SK-N-SH treated with all-trans-retinoic acid at 6 μM for 48 hours (cell line): ENCODE data around the gene PODXL2.

ENCODE experiments used
- ARNTL ChIP-seq: fragments of 450-650 bp; formaldehyde crosslinking; IDR thresholded peaks from 2 replicates; pipeline ENCODE4 v1.5.0; 2020; ENCODE audit warnings: low read depth, mild to moderate bottlenecking, moderate library complexity, borderline replicate concordance
- CSDC2 ChIP-seq: fragments of 250-450 bp; sonication (Bioruptor Pico); IDR thresholded peaks from 2 replicates; pipeline ENCODE4 v1.5.0; 2020; ENCODE audit warnings: mild to moderate bottlenecking, moderate library complexity
- ESRRG ChIP-seq: fragments of 250-450 bp; sonication (Bioruptor Pico); IDR thresholded peaks from 2 replicates; pipeline ENCODE4 v1.6.1; 2021; ENCODE audit warnings: mild to moderate bottlenecking
- GLIS3 ChIP-seq: fragments of 250-450 bp; sonication (Bioruptor Pico); IDR thresholded peaks from 2 replicates; pipeline ENCODE4 v1.5.0; 2020; ENCODE audit warnings: mild to moderate bottlenecking, moderate library complexity
- ISL1 ChIP-seq: fragments of 250-450 bp; sonication (Bioruptor Pico); IDR thresholded peaks from 2 replicates; pipeline ENCODE4 v2.1.2; 2022; ENCODE audit warnings: mild to moderate bottlenecking, moderate library complexity
- SNAI2 ChIP-seq: fragments of 250-450 bp; sonication (Bioruptor Pico); IDR thresholded peaks from 2 replicates; pipeline ENCODE4 v1.5.0; 2020; ENCODE audit warnings: mild to moderate bottlenecking, moderate library complexity
- TOX ChIP-seq: fragments of 250-450 bp; sonication (Bioruptor Pico); IDR thresholded peaks from 2 replicates; pipeline ENCODE4 v1.8.0; 2021; ENCODE audit warnings: mild to moderate bottlenecking, moderate library complexity, borderline replicate concordance
- ZC3H10 ChIP-seq: fragments of 250-450 bp; sonication (Bioruptor Pico); IDR thresholded peaks from 2 replicates; pipeline ENCODE4 v1.5.1; 2021; ENCODE audit warnings: mild to moderate bottlenecking, moderate library complexity
- ZFP3 ChIP-seq: fragments of 250-450 bp; sonication (Bioruptor Pico); IDR thresholded peaks from 2 replicates; pipeline ENCODE4 v1.5.0; 2020; ENCODE audit warnings: mild to moderate bottlenecking, moderate library complexity
- ZFP30 ChIP-seq: fragments of 450-650 bp; formaldehyde crosslinking; IDR thresholded peaks from 2 replicates; pipeline ENCODE4 v1.5.0; 2022; ENCODE audit warnings: mild to moderate bottlenecking, moderate library complexity
- ZNF565 ChIP-seq: fragments of 450-650 bp; formaldehyde crosslinking; conservative IDR thresholded peaks from 2 replicates; pipeline ENCODE4 v1.5.0; 2020; ENCODE audit warnings: low read depth, mild to moderate bottlenecking, moderate library complexity
- TF ChIP-seq, protein P1 (sequence below): fragments of 250-450 bp; sonication (Bioruptor Pico); IDR thresholded peaks from 2 replicates; pipeline ENCODE4 v1.5.1; 2020; ENCODE audit warnings: low read depth, mild to moderate bottlenecking, moderate library complexity
- TF ChIP-seq, protein P2 (sequence below): fragments of 250-450 bp; sonication (Bioruptor Pico); IDR thresholded peaks from 2 replicates; pipeline ENCODE4 v1.8.0; 2020; ENCODE audit warnings: mild to moderate bottlenecking, moderate library complexity, borderline replicate concordance
- TF ChIP-seq, protein P3 (sequence below): fragments of 250-450 bp; sonication (Bioruptor Pico); IDR thresholded peaks from 2 replicates; pipeline ENCODE4 v1.5.0; 2020; ENCODE audit warnings: mild to moderate bottlenecking, moderate library complexity

DNA sequence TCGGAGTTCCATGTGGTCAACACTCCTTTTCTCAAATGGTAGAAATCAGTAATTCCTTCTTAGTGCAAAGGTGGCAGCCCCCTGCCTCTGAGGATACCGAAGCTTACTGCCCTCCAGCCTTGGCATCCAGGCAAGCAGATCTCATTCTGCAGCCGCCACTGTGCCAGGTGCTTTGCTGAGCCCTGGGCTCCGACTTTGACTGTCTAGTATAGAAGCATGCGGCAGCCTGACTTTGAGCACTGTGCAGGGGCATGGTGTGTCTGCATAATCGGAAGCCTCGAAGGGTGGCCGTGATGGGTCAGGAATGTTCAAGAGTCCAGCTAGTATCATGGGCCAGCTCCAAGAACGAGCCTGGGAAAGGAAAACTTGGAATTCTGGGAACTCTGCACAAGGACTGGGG, 83.5 kb downstream of the PODXL2 start:
- TF ChIP-seq, protein P1, sequence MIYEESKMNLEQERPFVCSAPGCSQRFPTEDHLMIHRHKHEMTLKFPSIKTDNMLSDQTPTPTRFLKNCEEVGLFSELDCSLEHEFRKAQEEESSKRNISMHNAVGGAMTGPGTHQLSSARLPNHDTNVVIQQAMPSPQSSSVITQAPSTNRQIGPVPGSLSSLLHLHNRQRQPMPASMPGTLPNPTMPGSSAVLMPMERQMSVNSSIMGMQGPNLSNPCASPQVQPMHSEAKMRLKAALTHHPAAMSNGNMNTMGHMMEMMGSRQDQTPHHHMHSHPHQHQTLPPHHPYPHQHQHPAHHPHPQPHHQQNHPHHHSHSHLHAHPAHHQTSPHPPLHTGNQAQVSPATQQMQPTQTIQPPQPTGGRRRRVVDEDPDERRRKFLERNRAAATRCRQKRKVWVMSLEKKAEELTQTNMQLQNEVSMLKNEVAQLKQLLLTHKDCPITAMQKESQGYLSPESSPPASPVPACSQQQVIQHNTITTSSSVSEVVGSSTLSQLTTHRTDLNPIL (CRISPR knock-in tag) = no peak
- TF ChIP-seq ZFP30 (CRISPR knock-in tag) (no peak), ZC3H10 (CRISPR knock-in tag) (no peak), ISL1 (CRISPR knock-in tag) (no peak), ZFP3 (CRISPR knock-in tag) (no peak), CSDC2 (CRISPR knock-in tag) (no peak), ESRRG (CRISPR knock-in tag) (no peak), SNAI2 (CRISPR knock-in tag) (no peak), ZNF565 (CRISPR knock-in tag) (no peak), GLIS3 (CRISPR knock-in tag) (no peak), TOX (CRISPR knock-in tag) (no peak), ARNTL (no peak)
- TF ChIP-seq, protein P2, sequence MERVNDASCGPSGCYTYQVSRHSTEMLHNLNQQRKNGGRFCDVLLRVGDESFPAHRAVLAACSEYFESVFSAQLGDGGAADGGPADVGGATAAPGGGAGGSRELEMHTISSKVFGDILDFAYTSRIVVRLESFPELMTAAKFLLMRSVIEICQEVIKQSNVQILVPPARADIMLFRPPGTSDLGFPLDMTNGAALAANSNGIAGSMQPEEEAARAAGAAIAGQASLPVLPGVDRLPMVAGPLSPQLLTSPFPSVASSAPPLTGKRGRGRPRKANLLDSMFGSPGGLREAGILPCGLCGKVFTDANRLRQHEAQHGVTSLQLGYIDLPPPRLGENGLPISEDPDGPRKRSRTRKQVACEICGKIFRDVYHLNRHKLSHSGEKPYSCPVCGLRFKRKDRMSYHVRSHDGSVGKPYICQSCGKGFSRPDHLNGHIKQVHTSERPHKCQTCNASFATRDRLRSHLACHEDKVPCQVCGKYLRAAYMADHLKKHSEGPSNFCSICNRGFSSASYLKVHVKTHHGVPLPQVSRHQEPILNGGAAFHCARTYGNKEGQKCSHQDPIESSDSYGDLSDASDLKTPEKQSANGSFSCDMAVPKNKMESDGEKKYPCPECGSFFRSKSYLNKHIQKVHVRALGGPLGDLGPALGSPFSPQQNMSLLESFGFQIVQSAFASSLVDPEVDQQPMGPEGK = no peak
- TF ChIP-seq, protein P3, sequence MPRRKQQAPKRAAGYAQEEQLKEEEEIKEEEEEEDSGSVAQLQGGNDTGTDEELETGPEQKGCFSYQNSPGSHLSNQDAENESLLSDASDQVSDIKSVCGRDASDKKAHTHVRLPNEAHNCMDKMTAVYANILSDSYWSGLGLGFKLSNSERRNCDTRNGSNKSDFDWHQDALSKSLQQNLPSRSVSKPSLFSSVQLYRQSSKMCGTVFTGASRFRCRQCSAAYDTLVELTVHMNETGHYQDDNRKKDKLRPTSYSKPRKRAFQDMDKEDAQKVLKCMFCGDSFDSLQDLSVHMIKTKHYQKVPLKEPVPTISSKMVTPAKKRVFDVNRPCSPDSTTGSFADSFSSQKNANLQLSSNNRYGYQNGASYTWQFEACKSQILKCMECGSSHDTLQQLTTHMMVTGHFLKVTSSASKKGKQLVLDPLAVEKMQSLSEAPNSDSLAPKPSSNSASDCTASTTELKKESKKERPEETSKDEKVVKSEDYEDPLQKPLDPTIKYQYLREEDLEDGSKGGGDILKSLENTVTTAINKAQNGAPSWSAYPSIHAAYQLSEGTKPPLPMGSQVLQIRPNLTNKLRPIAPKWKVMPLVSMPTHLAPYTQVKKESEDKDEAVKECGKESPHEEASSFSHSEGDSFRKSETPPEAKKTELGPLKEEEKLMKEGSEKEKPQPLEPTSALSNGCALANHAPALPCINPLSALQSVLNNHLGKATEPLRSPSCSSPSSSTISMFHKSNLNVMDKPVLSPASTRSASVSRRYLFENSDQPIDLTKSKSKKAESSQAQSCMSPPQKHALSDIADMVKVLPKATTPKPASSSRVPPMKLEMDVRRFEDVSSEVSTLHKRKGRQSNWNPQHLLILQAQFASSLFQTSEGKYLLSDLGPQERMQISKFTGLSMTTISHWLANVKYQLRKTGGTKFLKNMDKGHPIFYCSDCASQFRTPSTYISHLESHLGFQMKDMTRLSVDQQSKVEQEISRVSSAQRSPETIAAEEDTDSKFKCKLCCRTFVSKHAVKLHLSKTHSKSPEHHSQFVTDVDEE (CRISPR knock-in tag) = no peak
